ENCODE results near the gene ANKRD49.
"Not testable (repeated sequence)": the region's sequence is repeated elsewhere in the genome, so short reads cannot be mapped to it uniquely, and the experiment has no call there.

ANKRD49 gene

GRCh38 chr11:94493281-94494125, at the start of gene ANKRD49, which contains the start of gene MRE11:
ANKRD49 (plus strand) TSS chr11:94493984; CDS start chr11:94496694, 2,710 bp downstream.
MRE11 (minus strand) TSS chr11:94493844; CDS start chr11:94492801, 1,043 bp downstream.
- DNase-seq, result peak; percentile 98

- no peak for DNase-seq
These were observed 48.1 kb upstream of the ANKRD49 start for GRCh38 chr11:94445641-94446040.

- no peak for DNase-seq
These were observed 46.6 kb upstream of the ANKRD49 start for GRCh38 chr11:94447149-94447548.

GRCh38 chr11:94449029-94449428, 44.8 kb upstream of the ANKRD49 start:
- no peak for DNase-seq

GRCh38 chr11:94449437-94449836, 44.3 kb upstream of the ANKRD49 start:
- DNase-seq, result no peak

- no peak for DNase-seq
These were observed 43.7 kb upstream of the ANKRD49 start for GRCh38 chr11:94450048-94450447.

- DNase-seq, result no peak
These were observed 40.8 kb upstream of the ANKRD49 start for GRCh38 chr11:94452988-94453387.

- DNase-seq, result no peak
These were observed 39.5 kb upstream of the ANKRD49 start for GRCh38 chr11:94454301-94454700.

- no peak for DNase-seq
These were observed 37.9 kb upstream of the ANKRD49 start for GRCh38 chr11:94455861-94456260.

GRCh38 chr11:94457118-94458029, 36.4 kb upstream of the ANKRD49 start:
- peak; percentile 11 for DNase-seq

- no peak for DNase-seq
These were observed 34.2 kb upstream of the ANKRD49 start for GRCh38 chr11:94459576-94459975.

- DNase-seq, result no peak
These were observed 24.4 kb upstream of the ANKRD49 start for GRCh38 chr11:94469416-94469815.

GRCh38 chr11:94472916-94473799, 20.6 kb upstream of the ANKRD49 start:
- peak; percentile 71 for DNase-seq

- peak; percentile 16 for DNase-seq
These were observed 16.2 kb upstream of the ANKRD49 start for GRCh38 chr11:94477624-94478023.

- DNase-seq, result no peak
These were observed 12.4 kb upstream of the ANKRD49 start for GRCh38 chr11:94481342-94481741.

- DNase-seq, result no peak
These were observed 7.7 kb upstream of the ANKRD49 start for GRCh38 chr11:94486068-94486467.

GRCh38 chr11:94494126-94494680, 419 bp downstream of the ANKRD49 start:
- DNase-seq, result peak; percentile 68

- no peak for DNase-seq
These were observed 6.4 kb downstream of the ANKRD49 start for GRCh38 chr11:94500181-94500580.

- no peak for DNase-seq
These were observed 7.7 kb downstream of the ANKRD49 start for GRCh38 chr11:94501522-94501921.

GRCh38 chr11:94504689-94505293, 11.0 kb downstream of the ANKRD49 start:
- DNase-seq, result peak; percentile 81

- DNase-seq, result not testable (repeated sequence)
These were observed 12.7 kb downstream of the ANKRD49 start for GRCh38 chr11:94506513-94506912.

GRCh38 chr11:94507485-94507884, 13.7 kb downstream of the ANKRD49 start:
- no peak for DNase-seq

Data from hematopoietic multipotent progenitor cell treated with erythropoietin and hydrocortisone succinate and interleukin-3 and kit ligand, for 6 days (in vitro differentiated cells).